DMS153 (cell line): ENCODE results near the gene LRTM1.
A peak's percentile ranks its signal among the peaks of the same experiment; 100 is the strongest.

Experiments used
- DNase-seq: peaks from one replicate; lab custom pipeline; 2025; lab: John Stamatoyannopoulos, UW

LRTM1 gene

DNA sequence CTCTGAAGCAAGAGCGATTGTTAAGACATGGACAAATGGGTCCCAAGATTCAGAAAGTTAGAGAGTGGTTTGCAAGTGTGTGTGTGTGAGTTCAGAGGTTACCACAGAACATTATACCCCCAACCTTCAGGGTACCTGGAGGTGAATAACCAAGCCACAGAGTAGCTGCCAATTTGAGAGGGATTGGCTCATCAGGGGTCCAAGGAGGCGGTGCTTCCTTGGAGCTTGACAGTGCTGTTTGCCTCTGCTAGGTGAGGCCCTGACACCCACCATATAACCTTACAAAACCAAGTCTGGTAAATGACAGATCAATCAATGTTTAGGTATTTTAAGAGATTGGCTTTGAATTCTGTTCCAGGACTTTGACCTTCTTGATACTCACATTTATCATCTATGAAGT, 35.7 kb downstream of the LRTM1 start:
- no peak for DNase-seq

DNA sequence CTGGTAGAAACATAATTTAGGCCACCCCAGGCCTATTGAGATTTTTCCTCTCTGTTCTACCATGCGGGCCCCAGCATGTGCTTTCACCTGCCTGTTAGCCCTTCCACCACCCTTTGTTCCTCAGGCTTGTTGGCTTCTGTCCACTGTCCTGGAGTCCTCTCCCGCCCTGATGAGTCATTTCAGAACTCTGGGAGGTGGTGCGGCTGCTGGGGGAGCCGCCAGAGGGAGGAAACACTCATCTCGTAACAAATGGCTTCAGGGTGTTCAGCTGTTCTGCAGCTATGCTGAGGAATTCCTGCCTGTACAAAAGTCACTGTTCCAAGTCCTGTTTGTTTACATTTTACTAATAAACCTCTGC, 36.3 kb downstream of the LRTM1 start:
- peak; percentile 57 for DNase-seq

DNA sequence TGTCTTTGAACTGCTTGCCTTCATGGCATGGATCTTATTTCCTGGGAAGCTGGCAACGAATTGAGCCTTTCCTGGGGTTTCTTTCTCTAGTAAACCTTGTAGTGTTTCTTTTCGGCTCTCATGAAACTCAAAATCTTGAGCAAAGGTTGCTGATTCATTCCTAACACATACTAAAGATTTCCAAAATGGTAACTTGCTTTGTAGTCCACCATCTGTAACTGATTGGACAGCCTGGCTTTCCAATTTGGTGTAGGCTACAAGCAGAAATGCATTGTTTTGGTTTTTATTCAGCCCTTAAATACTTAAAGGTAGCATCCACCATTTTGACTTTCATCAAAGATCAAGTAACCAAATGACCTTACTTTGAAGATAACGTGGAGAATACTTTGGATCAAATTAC, 38.1 kb downstream of the LRTM1 start:
- DNase-seq: no peak

DNA sequence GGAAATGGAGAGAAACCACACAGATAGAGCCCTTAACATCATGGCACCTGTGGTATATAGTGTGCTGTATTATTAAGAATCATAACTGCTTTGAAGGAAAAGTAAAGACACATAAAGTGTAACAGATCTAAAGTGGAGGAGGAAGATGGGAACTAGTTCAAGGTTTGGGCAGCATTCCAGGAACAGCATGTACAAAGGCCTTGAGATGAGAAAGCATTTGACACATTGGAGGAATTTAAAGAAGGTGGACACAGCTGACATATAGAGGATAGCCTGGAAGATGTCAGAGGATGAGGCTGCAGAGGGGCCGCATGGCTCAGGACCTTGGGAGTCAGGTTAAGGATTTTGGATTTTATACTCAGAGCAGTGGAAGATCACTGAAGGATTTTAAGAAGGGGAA, 39.0 kb downstream of the LRTM1 start:
- no peak for DNase-seq

DNA sequence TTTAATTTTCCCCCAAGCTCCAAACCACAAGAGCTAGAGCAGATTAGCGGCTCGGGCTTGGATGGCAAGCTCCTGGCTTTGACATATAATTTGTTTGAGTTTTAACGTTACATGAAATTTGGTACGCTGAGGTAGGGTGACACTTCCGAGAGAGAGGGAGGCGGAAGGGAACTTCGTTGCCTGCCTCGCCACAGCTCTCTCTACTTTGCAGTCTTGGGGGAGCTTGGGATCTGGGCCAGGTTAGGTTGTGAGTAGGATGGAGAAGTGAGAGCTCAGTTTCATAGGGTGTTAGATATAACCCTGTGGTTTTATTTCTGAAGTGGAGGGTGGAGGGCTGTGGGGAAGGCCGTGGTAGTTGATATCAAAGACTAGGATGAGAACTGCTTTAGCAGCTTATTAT, 39.7 kb downstream of the LRTM1 start:
- no peak for DNase-seq

DNA sequence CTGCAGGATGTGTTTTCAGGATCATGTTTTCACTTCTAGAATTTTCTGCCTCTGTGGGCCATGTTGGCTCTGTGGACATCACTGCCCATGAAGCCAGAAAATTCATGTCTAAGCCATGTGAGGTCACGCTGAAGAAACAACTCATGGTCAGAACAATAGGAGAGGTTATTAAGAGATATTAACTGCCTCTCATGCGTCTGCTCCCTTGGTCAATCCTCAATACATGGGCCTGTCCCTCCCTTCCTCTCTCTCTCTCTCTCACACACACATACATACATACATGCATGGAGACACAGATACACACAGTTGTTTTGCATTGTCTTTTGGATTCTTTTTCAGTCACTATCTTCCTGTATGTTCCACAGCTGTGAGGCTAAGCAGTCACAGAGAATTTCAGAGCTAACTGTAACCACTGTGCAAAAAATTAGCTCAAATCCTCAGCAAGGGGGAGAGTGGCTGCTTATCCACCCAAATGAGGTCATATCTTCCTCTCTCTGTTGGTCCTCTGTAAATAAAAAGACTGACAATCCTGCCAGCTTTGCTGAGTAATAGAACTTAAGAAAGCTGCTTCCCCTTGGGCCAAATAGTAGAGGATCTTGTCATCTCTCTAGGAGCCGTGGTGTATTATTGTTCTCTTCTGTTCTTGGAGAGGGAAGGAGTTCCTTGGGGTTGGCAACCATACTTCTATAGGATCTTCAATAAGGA, 45.6 kb downstream of the LRTM1 start:
- DNase-seq: no peak

DNA sequence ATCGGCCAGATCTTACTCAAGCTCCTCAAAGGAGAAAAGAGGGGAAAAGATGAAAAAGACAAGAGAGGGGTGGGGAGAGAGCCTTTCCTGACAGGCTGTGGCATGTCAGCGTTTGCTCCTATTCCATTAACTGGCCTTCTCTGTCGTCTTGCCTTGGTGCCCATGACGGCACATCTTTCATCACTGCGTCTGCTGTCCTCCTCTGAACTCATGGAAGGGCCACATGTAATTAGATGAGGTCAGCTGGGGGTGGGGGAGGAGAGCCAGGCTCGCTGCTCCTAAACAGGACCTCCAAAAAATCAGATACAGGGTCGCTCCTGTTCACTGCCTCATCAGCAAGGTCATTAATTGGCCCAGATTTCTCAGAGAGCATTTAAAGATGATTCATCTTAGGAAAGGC, 49.7 kb downstream of the LRTM1 start:
- DNase-seq: no peak

DNA sequence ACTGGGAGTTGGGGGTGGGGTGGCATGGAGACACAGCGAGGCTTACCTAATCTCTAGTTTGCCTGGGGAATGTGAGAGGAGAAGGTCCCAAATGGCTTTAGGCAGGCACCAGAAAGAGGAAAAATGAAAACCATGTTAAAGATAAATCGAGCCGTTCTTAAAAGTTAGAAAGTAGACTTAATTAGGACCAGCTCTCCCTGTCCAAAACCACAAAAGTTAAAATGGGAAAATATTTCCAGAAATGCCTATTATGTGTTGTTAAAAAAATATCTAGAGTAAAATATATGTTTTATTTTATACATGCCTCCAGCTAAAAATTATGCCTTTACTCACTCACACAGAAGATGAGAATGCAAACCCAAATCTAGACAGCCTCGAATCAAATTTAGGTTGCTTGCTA, 50.1 kb downstream of the LRTM1 start:
- no peak for DNase-seq

DNA sequence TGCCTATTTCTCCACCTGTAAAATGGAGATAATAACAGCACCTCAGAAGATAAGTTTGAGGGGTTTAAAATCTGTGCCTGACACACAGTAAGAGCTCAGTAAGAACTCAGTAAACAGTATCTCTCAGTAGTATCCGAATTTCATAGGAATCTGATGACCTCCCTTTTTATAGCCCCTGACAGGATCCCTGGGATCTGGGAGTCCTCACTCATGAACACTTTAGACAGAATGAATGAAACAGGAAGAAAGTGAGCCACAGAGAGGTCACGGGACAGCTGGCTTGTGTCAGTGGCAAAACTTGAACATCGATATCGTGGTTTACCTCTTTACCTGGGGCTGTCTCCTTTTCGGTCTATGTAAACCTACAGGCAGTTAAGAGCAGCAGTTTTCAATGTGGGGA, 51.2 kb downstream of the LRTM1 start:
- DNase-seq: no peak

DNA sequence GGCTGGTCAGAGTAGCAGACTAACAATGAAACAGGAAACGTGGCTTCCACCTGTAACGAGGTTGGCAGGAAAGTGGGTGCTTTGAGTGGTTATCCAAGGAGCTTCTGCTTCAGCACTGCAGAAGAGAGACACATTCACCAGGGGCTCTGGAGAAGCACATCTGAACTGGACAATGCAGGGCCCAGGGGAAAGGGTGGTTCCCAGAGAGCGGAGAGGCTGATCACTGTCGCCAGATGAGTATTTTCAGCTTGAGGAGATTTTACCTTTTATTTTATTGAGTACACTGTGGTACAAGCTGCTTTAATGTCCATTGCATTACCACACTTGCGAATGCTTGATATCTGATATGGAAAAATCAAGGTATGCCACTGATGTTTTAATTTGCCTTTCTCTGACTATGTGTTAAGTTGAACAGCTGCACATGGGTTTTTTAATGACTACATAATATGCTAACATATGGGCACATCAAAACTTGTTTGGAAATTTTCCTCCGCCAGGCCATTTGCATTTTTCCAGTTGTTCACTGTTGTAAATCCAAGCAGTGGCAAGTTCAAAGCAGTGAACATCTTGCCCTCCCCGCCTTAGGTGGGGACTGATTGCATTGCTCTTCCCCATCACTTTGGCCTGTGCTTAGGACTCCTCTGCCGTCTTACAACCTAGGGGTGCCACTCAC, 52.1 kb downstream of the LRTM1 start:
- peak; percentile 39 for DNase-seq

DNA sequence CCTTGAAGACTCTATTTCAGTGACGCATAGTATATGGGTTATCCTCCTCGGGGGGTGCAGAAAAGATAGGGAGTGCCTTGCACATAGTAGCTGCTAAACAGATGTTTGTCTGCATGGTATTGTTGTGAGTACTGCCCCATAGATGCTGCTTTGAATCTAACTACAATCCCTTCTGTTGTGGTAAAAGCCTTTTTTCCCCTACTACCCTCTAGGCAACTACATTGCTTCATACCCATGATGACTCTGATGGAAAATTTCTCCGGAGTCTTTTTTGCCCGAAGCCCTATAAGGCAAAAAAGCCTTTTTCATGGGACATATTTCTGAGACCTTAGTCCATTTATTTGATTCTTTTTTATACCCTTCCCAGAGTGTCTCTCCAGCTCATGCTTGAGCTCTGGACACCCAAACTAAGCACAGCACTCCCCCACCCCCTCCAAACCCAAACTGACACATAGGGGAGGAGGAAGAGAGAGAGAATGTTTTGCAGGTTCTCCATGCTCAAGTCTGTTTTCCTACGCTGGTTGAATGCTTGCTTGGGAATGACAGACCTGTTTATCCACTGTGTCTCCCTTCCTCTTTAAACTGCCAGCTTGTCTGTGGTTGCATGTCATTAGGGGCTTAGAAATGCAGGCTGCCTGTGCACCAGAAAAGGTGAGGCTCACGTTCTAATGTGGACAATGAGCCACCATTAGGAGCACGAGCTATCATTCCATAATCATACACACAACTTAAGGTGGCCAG, 52.9 kb downstream of the LRTM1 start:
- DNase-seq: no peak

DNA sequence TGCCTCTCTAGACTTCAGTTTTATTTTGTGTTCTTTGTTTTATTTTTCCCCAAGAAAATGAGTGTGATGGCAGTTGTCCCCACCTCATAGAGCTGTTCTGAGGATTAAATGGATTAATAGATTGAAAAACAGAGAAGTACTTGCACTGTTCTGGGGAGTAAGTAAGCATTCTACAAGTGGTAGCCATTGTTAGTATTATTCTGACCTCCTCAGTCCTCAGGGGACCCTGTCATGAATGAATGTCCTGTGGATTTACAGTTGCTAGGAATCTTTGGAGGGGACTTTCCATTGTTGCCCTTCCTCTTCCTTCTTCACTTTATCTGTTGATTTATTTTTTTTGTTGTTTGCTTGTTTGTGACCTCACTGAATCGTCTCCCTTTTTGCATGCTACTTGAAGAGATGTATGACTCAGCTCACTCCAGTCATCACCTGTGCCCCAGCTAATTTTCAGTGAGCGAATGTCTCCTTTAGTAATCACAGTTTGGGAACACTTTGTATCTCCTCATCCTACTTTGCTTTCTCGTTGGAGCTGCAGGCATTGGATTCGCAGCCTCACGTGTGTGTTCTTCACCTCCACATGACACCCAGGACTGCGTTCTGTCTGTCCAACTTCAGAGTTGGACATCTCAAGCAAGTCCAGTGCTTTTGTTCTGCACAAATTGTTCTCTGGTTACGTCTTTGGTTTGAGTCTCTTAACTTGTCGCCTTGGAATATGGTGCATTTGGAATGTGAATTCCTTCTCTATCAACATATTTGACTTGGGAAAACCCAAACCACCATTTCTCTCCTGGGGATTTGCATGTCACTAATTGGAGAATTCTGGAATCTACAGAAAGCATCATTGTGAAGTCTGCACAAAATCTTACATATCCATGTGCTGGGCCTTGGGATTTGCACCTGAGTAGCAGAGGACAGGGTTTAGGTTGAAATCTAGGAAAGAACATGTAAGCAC, 54.5 kb downstream of the LRTM1 start:
- no peak for DNase-seq

DNA sequence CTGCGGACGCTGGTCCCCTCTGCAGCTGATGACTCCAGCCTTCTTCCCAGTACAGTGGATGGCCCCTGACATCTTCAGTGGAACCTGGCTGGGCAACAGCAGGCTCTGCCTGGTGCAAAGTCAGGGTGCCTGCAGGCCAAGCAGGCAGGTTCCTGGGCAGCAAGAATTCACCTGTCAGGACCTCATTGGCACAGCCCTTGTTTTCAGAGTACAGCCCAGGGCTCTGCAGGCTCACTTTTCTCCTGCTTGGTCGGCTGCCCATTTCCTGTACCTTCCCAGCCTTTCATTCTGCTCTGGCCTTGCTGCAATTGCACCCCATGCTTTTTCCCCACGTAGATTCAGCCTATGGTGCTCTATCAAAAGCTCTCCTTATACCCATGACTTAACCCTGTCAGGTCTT, 56.0 kb downstream of the LRTM1 start:
- DNase-seq: no peak

DNA sequence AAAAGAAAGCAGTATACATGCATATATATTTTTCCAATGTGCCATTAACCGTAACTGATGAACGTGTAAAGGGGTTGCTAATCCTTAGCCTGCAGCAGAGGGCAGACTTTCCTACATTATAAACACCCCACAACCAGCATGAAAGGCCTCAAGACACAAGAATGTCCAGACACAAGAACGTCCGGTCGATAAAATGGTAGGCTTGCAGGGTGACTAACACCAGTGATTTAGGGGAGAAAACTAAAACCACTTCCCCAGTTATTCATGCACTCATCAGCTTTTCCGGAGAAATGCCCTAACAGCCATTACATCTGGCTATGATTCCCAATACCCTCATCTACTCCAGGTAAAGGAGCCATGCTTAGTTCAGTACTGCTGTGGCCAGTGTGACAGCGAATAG, 57.4 kb downstream of the LRTM1 start:
- no peak for DNase-seq
